ENCODE measurements around the gene ATP1B3. TPM values are rescaled to one million over a fixed set of nuclear protein-coding genes. Genes with fewer than 3 reads are reported as not detected.
"Not testable (repeated sequence)": the region's sequence is repeated elsewhere in the genome, so short reads cannot be mapped to it uniquely, and the experiment has no call there.

Gene ATP1B3
- total RNA-seq, 2 experiments from 2014 or later = 22.2 to 22.5 TPM

- H3K27me3 Mint-ChIP-seq = no peaks in the 10 kb centered on the region
- no peak overlapping the region for H3K27ac ChIP-seq (ENCODE audit: low read depth in 1 of 2, low read length in 2 of 2)
- no peak overlapping the region for H3K4me3 ChIP-seq (ENCODE audit: low read length)
Observed at GRCh38 chr3:141887051-141887450, 10.6 kb downstream of the ATP1B3 start.

GRCh38 chr3:141888548-141888947, 12.1 kb downstream of the ATP1B3 start:
- intact Hi-C loops (cut with DNase I, micrococcal nuclease); H3K36me3 ChIP-seq (ENCODE audit: insufficient read depth, low read length); POLR2A ChIA-PET; CTCF ChIA-PET; H3K4me1 ChIP-seq (ENCODE audit: insufficient read depth, low read length); H3K9me3 ChIP-seq (ENCODE audit: control insufficient read depth in 1 of 2, insufficient read depth in 1 of 2, low read length in 2 of 2); H3K27me3 Mint-ChIP-seq; H3K4me3 Mint-ChIP-seq; DNase-seq; H3K4me3 ChIP-seq (ENCODE audit: low read length); ATAC-seq (ENCODE audit: poor library complexity); H3K27me3 ChIP-seq (ENCODE audit: control insufficient read depth in 1 of 2, insufficient read depth in 2 of 2, low read length in 2 of 2); H3K27ac Mint-ChIP-seq; H3K27ac ChIP-seq (ENCODE audit: low read depth in 1 of 2, low read length in 2 of 2); H3K9me3 Mint-ChIP-seq: not testable (repeated sequence)
- H3K4me1 Mint-ChIP-seq (ENCODE audit: low read depth) = peaks cover 21% of the 10 kb centered on the region
- H3K36me3 Mint-ChIP-seq (ENCODE audit: low read depth) = peaks cover 23% of the 10 kb centered on the region

More at GRCh38 chr3:141887051-141887450, 10.6 kb downstream of the ATP1B3 start:
- DNase-seq (no peak), ATAC-seq (ENCODE audit: poor library complexity) (no peak)
- H3K4me1 ChIP-seq (ENCODE audit: insufficient read depth, low read length) = no peaks in the 10 kb centered on the region
- no peaks in the 10 kb centered on the region for H3K9me3 ChIP-seq (ENCODE audit: control insufficient read depth in 1 of 2, insufficient read depth in 1 of 2, low read length in 2 of 2)
- TF ChIP-seq, protein P1, sequence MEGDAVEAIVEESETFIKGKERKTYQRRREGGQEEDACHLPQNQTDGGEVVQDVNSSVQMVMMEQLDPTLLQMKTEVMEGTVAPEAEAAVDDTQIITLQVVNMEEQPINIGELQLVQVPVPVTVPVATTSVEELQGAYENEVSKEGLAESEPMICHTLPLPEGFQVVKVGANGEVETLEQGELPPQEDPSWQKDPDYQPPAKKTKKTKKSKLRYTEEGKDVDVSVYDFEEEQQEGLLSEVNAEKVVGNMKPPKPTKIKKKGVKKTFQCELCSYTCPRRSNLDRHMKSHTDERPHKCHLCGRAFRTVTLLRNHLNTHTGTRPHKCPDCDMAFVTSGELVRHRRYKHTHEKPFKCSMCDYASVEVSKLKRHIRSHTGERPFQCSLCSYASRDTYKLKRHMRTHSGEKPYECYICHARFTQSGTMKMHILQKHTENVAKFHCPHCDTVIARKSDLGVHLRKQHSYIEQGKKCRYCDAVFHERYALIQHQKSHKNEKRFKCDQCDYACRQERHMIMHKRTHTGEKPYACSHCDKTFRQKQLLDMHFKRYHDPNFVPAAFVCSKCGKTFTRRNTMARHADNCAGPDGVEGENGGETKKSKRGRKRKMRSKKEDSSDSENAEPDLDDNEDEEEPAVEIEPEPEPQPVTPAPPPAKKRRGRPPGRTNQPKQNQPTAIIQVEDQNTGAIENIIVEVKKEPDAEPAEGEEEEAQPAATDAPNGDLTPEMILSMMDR (IDR thresholded peaks at IDR 0.05) = no peak
- no peaks in the 10 kb centered on the region for H3K9me3 Mint-ChIP-seq
- intact Hi-C loops (cut with DNase I, micrococcal nuclease) = no loop called here
- no peak overlapping the region for H3K4me3 Mint-ChIP-seq
- H3K4me1 Mint-ChIP-seq (ENCODE audit: low read depth) = peaks cover 16% of the 10 kb centered on the region
- H3K27ac Mint-ChIP-seq = no peak overlapping the region
- ChIA-PET CTCF (interaction anchor here (1.2 kb wide), 1 partner anchor 12 kb away, joined by 3 read pairs; no protein-coding TSS in a partner anchor), POLR2A (interaction anchor here (0.9 kb wide), 1 partner anchor 9 kb away, joined by 7 read pairs; the partner anchor contains the start of gene ATP1B3)
- no peaks in the 10 kb centered on the region for H3K27me3 ChIP-seq (ENCODE audit: control insufficient read depth in 1 of 2, insufficient read depth in 2 of 2, low read length in 2 of 2)
- peaks cover 23% of the 10 kb centered on the region for H3K36me3 Mint-ChIP-seq (ENCODE audit: low read depth)
- no peaks in the 10 kb centered on the region for H3K36me3 ChIP-seq (ENCODE audit: insufficient read depth, low read length)

- peaks cover 26% of the 10 kb centered on the region for H3K4me1 Mint-ChIP-seq (ENCODE audit: low read depth)
Observed at GRCh38 chr3:141894524-141895176, 18.2 kb downstream of the ATP1B3 start.

More at GRCh38 chr3:141894524-141895176, 18.2 kb downstream of the ATP1B3 start:
- no peaks in the 10 kb centered on the region for H3K9me3 Mint-ChIP-seq
- TF ChIP-seq, protein P1 (IDR thresholded peaks at IDR 0.05) = no peak
- intact Hi-C loops (cut with DNase I, micrococcal nuclease) = no loop called here
- Histone ChIP-seq H3K27me3 (ENCODE audit: control insufficient read depth in 1 of 2, insufficient read depth in 2 of 2, low read length in 2 of 2) (no peaks in the 10 kb centered on the region), H3K36me3 (ENCODE audit: insufficient read depth, low read length) (no peaks in the 10 kb centered on the region), H3K27ac (ENCODE audit: low read depth in 1 of 2, low read length in 2 of 2) (no peak overlapping the region), H3K4me3 (ENCODE audit: low read length) (no peak overlapping the region), H3K4me1 (ENCODE audit: insufficient read depth, low read length) (no peaks in the 10 kb centered on the region), H3K9me3 (ENCODE audit: control insufficient read depth in 1 of 2, insufficient read depth in 1 of 2, low read length in 2 of 2) (peaks cover 0 to under 1% of the 10 kb centered on the region in 2 experiments)
- H3K27me3 Mint-ChIP-seq = no peaks in the 10 kb centered on the region
- DNase-seq (peak in 2 of 14 experiments; percentile 32 to 38), ATAC-seq (ENCODE audit: poor library complexity) (no peak)
- H3K4me3 Mint-ChIP-seq = no peak overlapping the region
- ChIA-PET CTCF (no interaction called here), POLR2A (no interaction called here)
- H3K36me3 Mint-ChIP-seq (ENCODE audit: low read depth) = peaks cover 36% of the 10 kb centered on the region
- H3K27ac Mint-ChIP-seq = no peak overlapping the region
